H1 (cell line): ENCODE results near the gene EPN2. TPM values are rescaled to one million over a fixed set of nuclear protein-coding genes. Genes with fewer than 3 reads are reported as not detected.

ENCODE experiments used
- CTCF ChIA-PET: fragments of 300-600 bp; sonication (Branson Sonifier 250); formaldehyde crosslinking; loops from one replicate; lab custom pipeline; 2021; ENCODE audit not compliant: partially characterized antibody; lab: Charles Lee
- POLR2A ChIA-PET: fragments of 300-600 bp; sonication (Branson Sonifier 250); formaldehyde crosslinking; loops from one replicate; lab custom pipeline; 2021; ENCODE audit warnings: inconsistent platforms; ENCODE audit not compliant: partially characterized antibody; lab: Charles Lee
- DNase-seq, 2 experiments: peaks; one replicate each; pipeline versions ENCODE4 v3.0.0 to v3.0.0-alpha.2; 2010 to 2022; ENCODE audit warnings: low spot score in 2 of 2, low read depth in 1 of 2, mixed read lengths in 1 of 2
- FAIRE-seq: peaks from 2 replicates; lab custom pipeline; 2011; peaks lifted over from hg19 to GRCh38; lab: Jason Lieb, UNC
- H2AFZ ChIP-seq: 2 replicates; pipeline ENCODE4 v1.8.1; 2012; ENCODE audit warnings: low read length, inconsistent platforms
- H2AK5ac ChIP-seq: 2 replicates; pipeline ENCODE4 v1.6.1; 2013; ENCODE audit warnings: low read depth, low read length
- H2BK120ac ChIP-seq: replicated peaks from 2 replicates; pipeline ENCODE3; 2013; ENCODE audit warnings: low read depth, low read length, inconsistent platforms
- H2BK12ac ChIP-seq: 2 replicates; pipeline ENCODE4 v1.6.1; 2013; ENCODE audit warnings: low read depth, low read length
- H2BK15ac ChIP-seq: 2 replicates; pipeline ENCODE4 v1.6.1; 2013; ENCODE audit warnings: low read length
- H2BK20ac ChIP-seq: 2 replicates; pipeline ENCODE4 v1.6.1; 2013; ENCODE audit warnings: low read length
- H2BK5ac ChIP-seq: 2 replicates; pipeline ENCODE4 v1.6.1; 2013; ENCODE audit warnings: low read depth, low read length
- H3K14ac ChIP-seq: 2 replicates; pipeline ENCODE4 v1.6.1; 2013; ENCODE audit warnings: inconsistent platforms; ENCODE audit not compliant: insufficient read length
- H3K18ac ChIP-seq: 2 replicates; pipeline ENCODE4 v1.6.1; 2013; ENCODE audit warnings: low read length; ENCODE audit errors: extremely low read depth
- H3K23ac ChIP-seq: 2 replicates; pipeline ENCODE4 v1.6.1; 2013; ENCODE audit warnings: inconsistent platforms; ENCODE audit not compliant: insufficient read length
- H3K23me2 ChIP-seq: 2 replicates; pipeline ENCODE4 v1.6.1; 2013; ENCODE audit warnings: low read depth, low read length
- H3K27ac ChIP-seq: 2 replicates; pipeline ENCODE4 v1.6.1; 2011; ENCODE audit warnings: low read depth, low read length, inconsistent platforms
- H3K27me3 ChIP-seq, 4 experiments: replicated peaks in 1 of 4; 1 replicate in 1 of 4; 2 replicates in 3 of 4; pipeline versions ENCODE4 v1.6.1 to v1.8.1; 2011 to 2013; ENCODE audit warnings: low read length in 3 of 4, mild to moderate bottlenecking in 3 of 4, inconsistent platforms in 2 of 4, mixed read lengths in 2 of 4, moderate library complexity in 1 of 4; ENCODE audit not compliant: control insufficient read depth in 3 of 4, insufficient read depth in 3 of 4; ENCODE audit errors: extremely low read depth in 1 of 4
- H3K36me3 ChIP-seq, 4 experiments: 2 replicates each; pipeline versions ENCODE4 v1.6.1 to v1.8.1; 2011 to 2013; ENCODE audit warnings: mild to moderate bottlenecking in 4 of 4, low read length in 3 of 4, moderate library complexity in 2 of 4, control low read depth in 1 of 4, inconsistent platforms in 1 of 4; ENCODE audit not compliant: insufficient read depth in 4 of 4, control insufficient read depth in 2 of 4
- H3K4ac ChIP-seq: replicated peaks from 2 replicates; pipeline ENCODE3; 2013; ENCODE audit warnings: low read length, low read depth, mixed read lengths, inconsistent platforms; ENCODE audit not compliant: insufficient read length
- H3K4me1 ChIP-seq, 4 experiments: replicated peaks in 1 of 4; 1 replicate in 1 of 4; 2 replicates in 3 of 4; pipeline versions ENCODE4 v1.6.1 to v1.8.1; 2011 to 2013; ENCODE audit warnings: low read length in 3 of 4, inconsistent platforms in 2 of 4, mixed read lengths in 1 of 4; ENCODE audit not compliant: insufficient read depth in 4 of 4, control insufficient read depth in 3 of 4
- H3K4me2 ChIP-seq, 2 experiments: 2 replicates each; pipeline versions ENCODE4 v1.6.1 to v1.8.1; 2011 to 2013; ENCODE audit warnings: low read depth in 2 of 2, low read length in 2 of 2, control low read depth in 1 of 2, inconsistent platforms in 1 of 2, mild to moderate bottlenecking in 1 of 2; ENCODE audit not compliant: insufficient read depth in 1 of 2
- H3K4me3 ChIP-seq, 4 experiments: fragments of 200-600, 300-600 bp in 1 of 4; sonication (generic), shearing (Covaris generic), sonication (Bioruptor Twin) in 1 of 4; 2 replicates each; pipeline versions ENCODE4 v1.5.1 to v1.8.1; 2011 to 2016; ENCODE audit warnings: low read length in 4 of 4, low read depth in 3 of 4, control low read depth in 2 of 4, inconsistent platforms in 2 of 4, mild to moderate bottlenecking in 2 of 4, mixed read lengths in 1 of 4, moderate library complexity in 1 of 4; ENCODE audit not compliant: insufficient read depth in 2 of 4; ENCODE audit errors: extremely low read depth in 1 of 4
- H3K56ac ChIP-seq: replicated peaks from 2 replicates; pipeline ENCODE3; 2013; ENCODE audit warnings: low read depth, mild to moderate bottlenecking, mixed read lengths, low read length, inconsistent platforms; ENCODE audit not compliant: insufficient read length
- H3K79me1 ChIP-seq: 2 replicates; pipeline ENCODE4 v1.6.1; 2013; ENCODE audit warnings: low read depth, low read length, control low read depth
- H3K79me2 ChIP-seq, 2 experiments: 2 replicates each; pipeline versions ENCODE4 v1.6.1 to v1.8.1; 2012 to 2013; ENCODE audit warnings: low read length in 2 of 2, mild to moderate bottlenecking in 2 of 2, inconsistent platforms in 1 of 2; ENCODE audit not compliant: insufficient read depth in 2 of 2, control insufficient read depth in 1 of 2
- H3K9ac ChIP-seq, 4 experiments: replicated peaks in 1 of 4; 1 replicate in 1 of 4; 2 replicates in 3 of 4; pipeline versions ENCODE4 v1.6.1 to v1.8.1; 2011 to 2013; ENCODE audit warnings: low read depth in 3 of 4, low read length in 3 of 4, control low read depth in 2 of 4, mild to moderate bottlenecking in 2 of 4, moderate library complexity in 2 of 4, inconsistent platforms in 1 of 4; ENCODE audit errors: extremely low read depth in 1 of 4
- H3K9me3 ChIP-seq, 2 experiments: 2 replicates each; pipeline versions ENCODE4 v1.6.1 to v1.8.1; 2012 to 2013; ENCODE audit warnings: mild to moderate bottlenecking in 2 of 2, moderate library complexity in 2 of 2, control low read depth in 1 of 2, inconsistent platforms in 1 of 2, low read depth in 1 of 2, low read length in 1 of 2, mixed read lengths in 1 of 2; ENCODE audit not compliant: insufficient read depth in 2 of 2
- H4K20me1 ChIP-seq, 2 experiments: replicated peaks in 1 of 2; 2 replicates each; pipeline versions ENCODE3 to v1.8.1; 2011 to 2013; ENCODE audit warnings: inconsistent platforms in 2 of 2, low read length in 2 of 2, mild to moderate bottlenecking in 1 of 2; ENCODE audit not compliant: insufficient read depth in 2 of 2, control insufficient read depth in 1 of 2
- H4K5ac ChIP-seq: 2 replicates; pipeline ENCODE4 v1.6.1; 2013; ENCODE audit warnings: low read length, low read depth, mixed read lengths, inconsistent platforms; ENCODE audit not compliant: insufficient read length
- H4K8ac ChIP-seq: 2 replicates; pipeline ENCODE4 v1.8.0; 2013; ENCODE audit warnings: mild to moderate bottlenecking, moderate library complexity, low read length, inconsistent platforms; ENCODE audit not compliant: insufficient read depth; ENCODE audit errors: extremely low read depth
- H4K91ac ChIP-seq: replicated peaks from 2 replicates; pipeline ENCODE3; 2013; ENCODE audit warnings: low read length, mixed read lengths, inconsistent platforms; ENCODE audit not compliant: insufficient read length
- CBX5 ChIP-seq: fragments of 300-800, 300-1000 bp; sonication (generic); IDR thresholded peaks from 2 replicates; pipeline ENCODE4 v1.7.1; 2016; ENCODE audit warnings: antibody characterized with exemption, low read length, low read depth
- WGBS, 2 experiments: shearing (Covaris generic) in 1 of 2; methylation state at CpG; one replicate each; pipeline versions ENCODE4 v1.1.6 to v1.1.7; 2013 to 2015; ENCODE audit warnings: low lambda C conversion rate in 2 of 2, mixed read lengths in 2 of 2, inconsistent platforms in 1 of 2, low coverage in 1 of 2, missing lambda C conversion rate in 1 of 2; ENCODE audit not compliant: insufficient replicate concordance in 2 of 2, insufficient coverage in 1 of 2, insufficient read length in 1 of 2; ENCODE audit errors: extremely low coverage in 1 of 2, missing lambda C conversion rate in 1 of 2; 5-methylcytosine and 5-hydroxymethylcytosine counted together
- polyA plus RNA-seq, 7 experiments: library from polyadenylated mRNA; depleted of rRNA in 3 of 7; stranded (reverse) in 5 of 7; unstranded in 2 of 7; fragments of >200 nt in 5 of 7; fragments of 200-250 nt in 2 of 7; gene quantifications; 1 replicate in 5 of 7; 2 replicates in 1 of 7; 4 replicates in 1 of 7; pipeline versions ENCODE4 v1.2.1 to v1.2.3, GENCODE V29; 2011 to 2013; ENCODE audit warnings: missing spikeins in 2 of 7, mixed read lengths in 2 of 7
- total RNA-seq: library from RNA; stranded (reverse); fragmentation: NEBNext Ultra II Directional; extraction: Animal tissue kit (Norgen Biotek cat#: 25700); gene quantifications from 2 replicates; pipeline ENCODE4 v1.2.1, GENCODE V29; 2021

The EPN2 gene
- total and polyA plus RNA-seq, 2 of the 8 experiments (the other 6 are each of a cell fraction or from before 2014, with no cell fraction given), result 28.7 to 55.8 TPM

- peaks cover 0 to 4% (median 0%) of the 10 kb centered on the region in 4 experiments; a peak in 2 of 8 replicates for H3K36me3 ChIP-seq
- no peaks in the 10 kb centered on the region for H3K79me1 ChIP-seq
- no peak overlapping the region for H3K27ac ChIP-seq
- H3K4me3 ChIP-seq, result no peak overlapping the region
- H3K9ac ChIP-seq, result no peak overlapping the region
- WGBS, 2 experiments, result 92% methylated on average over 1 of the region's 1 CpG; no CpG with 5 or more reads in 1 of the 2 experiments
- H3K23me2 ChIP-seq, result no peaks in the 10 kb centered on the region
- no peak overlapping the region for H2BK20ac ChIP-seq
- FAIRE-seq (no peak), DNase-seq (no peak)
- H2AK5ac ChIP-seq, result no peak overlapping the region
- no peak overlapping the region for H2BK120ac ChIP-seq
- H4K5ac ChIP-seq, result no peak overlapping the region
- peaks cover 0 to 9% (median 4%) of the 10 kb centered on the region in 4 experiments; a peak in 4 of 7 replicates for H3K4me1 ChIP-seq
- peaks cover 0 to 4% of the 10 kb centered on the region in 2 experiments for H4K20me1 ChIP-seq
- H2BK15ac ChIP-seq, result no peak overlapping the region
- H4K91ac ChIP-seq, result no peak overlapping the region
- H2BK5ac ChIP-seq, result no peak overlapping the region
- CTCF ChIA-PET, result interaction anchor here (1.0 to 4.3 kb wide), 5 partner anchors 11 to 62 kb away, joined by 3 to 40 read pairs (median 3); partner anchors contain the start of gene B9D1
- no peaks in the 10 kb centered on the region for H3K27me3 ChIP-seq
- H4K8ac ChIP-seq, result no peak overlapping the region
- no peak overlapping the region for H3K14ac ChIP-seq
- H3K23ac ChIP-seq, result no peak overlapping the region
- H3K4ac ChIP-seq, result no peak overlapping the region
- H2BK12ac ChIP-seq, result no peak overlapping the region
- no peak overlapping the region for H3K56ac ChIP-seq
- no peak overlapping the region for H3K4me2 ChIP-seq
- H3K79me2 ChIP-seq, result no peaks in the 10 kb centered on the region
- no peak overlapping the region for H3K18ac ChIP-seq
- H2AFZ ChIP-seq, result no peak overlapping the region
- TF ChIP-seq CBX5, result no peak
- POLR2A ChIA-PET, result interaction anchor here (0.8 to 1.3 kb wide), 2 partner anchors 10 to 81 kb away, joined by 3 read pairs; no protein-coding TSS in a partner anchor
- no peaks in the 10 kb centered on the region for H3K9me3 ChIP-seq
Measured at GRCh38 chr17:19333132-19333440, 95.9 kb downstream of the EPN2 start.
